HepG2 (cell line): ENCODE results near the gene RYK. TPM values are rescaled to one million over a fixed set of nuclear protein-coding genes. Genes with fewer than 3 reads are reported as not detected.

Experiments used
- ATAC-seq: fragments of 200-7000 bp; cut with Tn5 transposase; 3 replicates; pipeline ENCODE4 v1.9.1; 2020; ENCODE audit warnings: mild to moderate bottlenecking, moderate library complexity
- BruUV-seq: library from RNA; stranded (reverse); fragments of 400-500 nt; replicated peaks from 2 replicates; lab custom pipeline; 2021; lab: Mats Ljungman, UMichigan
- CTCF ChIA-PET: fragments of 300-600 bp; formaldehyde crosslinking; extraction: SDS; loops from one replicate; lab custom pipeline; 2021; ENCODE audit warnings: low total read pairs, inconsistent platforms, low intra/inter-chr PET ratio; lab: Yijun Ruan, JAX
- POLR2A ChIA-PET: fragments of 350-600 bp; sonication (Branson Sonifier 250); formaldehyde crosslinking; loops from one replicate; lab custom pipeline; 2020; ENCODE audit warnings: antibody characterized with exemption, inconsistent platforms; lab: Yijun Ruan, JAX
- DNase-seq: peaks from one replicate; pipeline ENCODE4 v3.0.0-alpha.2; 2015; ENCODE audit warnings: low spot score
- FAIRE-seq: peaks from 3 replicates; lab custom pipeline; 2011; peaks lifted over from hg19 to GRCh38; lab: Jason Lieb, UNC
- H2AFZ ChIP-seq: one replicate; pipeline ENCODE4 v1.6.1; 2011; ENCODE audit warnings: low read length, inconsistent platforms
- H3K27ac ChIP-seq: fragments of 300-600 bp; 3 replicates; pipeline ENCODE4 v1.8.0; 2011; ENCODE audit warnings: mixed run types, mild to moderate bottlenecking, mixed read lengths, low read length, inconsistent platforms; ENCODE audit not compliant: insufficient read depth; ENCODE audit errors: extremely low read length
- H3K27me3 ChIP-seq, 2 experiments: fragments of 200-600 bp in 1 of 2; 2 replicates in 1 of 2; 3 replicates in 1 of 2; pipeline versions ENCODE4 v1.6.0 to v1.8.0; 2011; ENCODE audit warnings: low read length in 2 of 2, mild to moderate bottlenecking in 2 of 2, moderate library complexity in 2 of 2, inconsistent platforms in 1 of 2; ENCODE audit not compliant: insufficient read depth in 2 of 2, control insufficient read depth in 1 of 2
- H3K36me3 ChIP-seq, 2 experiments: fragments of 200-600 bp in 1 of 2; replicated peaks in 1 of 2; 2 replicates in 1 of 2; 3 replicates in 1 of 2; pipeline versions ENCODE4 v1.5.1 to v1.8.0; 2011; ENCODE audit warnings: low read length in 2 of 2, inconsistent platforms in 1 of 2; ENCODE audit not compliant: insufficient read depth in 2 of 2, control insufficient read depth in 1 of 2
- H3K4me1 ChIP-seq: 2 replicates; pipeline ENCODE4 v1.5.1; 2012; ENCODE audit warnings: low read length, inconsistent platforms; ENCODE audit not compliant: insufficient read depth
- H3K4me2 ChIP-seq: 2 replicates; pipeline ENCODE4 v1.6.0; 2011; ENCODE audit warnings: low read depth, low read length, inconsistent platforms
- H3K4me3 ChIP-seq, 3 experiments: fragments of 200-600 bp in 1 of 3; sonication (generic), shearing (Covaris generic) in 1 of 3; replicated peaks in 1 of 3; 2 replicates each; pipeline ENCODE4 v1.5.1; 2011 to 2016; ENCODE audit warnings: low read length in 3 of 3, inconsistent platforms in 2 of 3, low read depth in 2 of 3, mild to moderate bottlenecking in 2 of 3, control low read depth in 1 of 3, mixed read lengths in 1 of 3; ENCODE audit not compliant: insufficient read depth in 1 of 3
- H3K79me2 ChIP-seq: one replicate; pipeline ENCODE4 v1.6.1; 2011; ENCODE audit warnings: low read length, inconsistent platforms; ENCODE audit not compliant: insufficient read depth
- H3K9ac ChIP-seq: 2 replicates; pipeline ENCODE4 v1.6.0; 2011; ENCODE audit warnings: mild to moderate bottlenecking, low read depth, low read length, inconsistent platforms; ENCODE audit not compliant: insufficient read depth
- H3K9me3 ChIP-seq: 2 replicates; pipeline ENCODE4 v1.5.1; 2012; ENCODE audit warnings: mild to moderate bottlenecking, low read length
- H4K20me1 ChIP-seq: 2 replicates; pipeline ENCODE4 v1.6.0; 2011; ENCODE audit warnings: inconsistent platforms, mild to moderate bottlenecking, low read length, moderate library complexity; ENCODE audit not compliant: insufficient read depth
- ARID3A ChIP-seq: IDR thresholded peaks from 2 replicates; pipeline ENCODE4 v1.6.1; 2012; ENCODE audit warnings: low read depth, low read length, improper control_type of control experiment
- ATF4 ChIP-seq, 2 experiments: fragments of 450-650 bp in 1 of 2; sonication (generic) in 1 of 2; formaldehyde crosslinking; IDR thresholded peaks; 2 replicates each; pipeline versions ENCODE4 v1.5.0 to v1.8.0; 2020 to 2022; ENCODE audit warnings: mild to moderate bottlenecking in 1 of 2, missing genetic modification reagents in 1 of 2
- CTCF ChIP-seq: sonication (generic); formaldehyde crosslinking; IDR thresholded peaks from 2 replicates; pipeline ENCODE4 v1.5.0; 2020; ENCODE audit warnings: mild to moderate bottlenecking, missing genetic modification reagents, moderate library complexity
- FOSL2 ChIP-seq: sonication (generic); formaldehyde crosslinking; IDR thresholded peaks from 2 replicates; pipeline ENCODE4 v1.4.0; 2020; ENCODE audit warnings: missing genetic modification reagents
- FOXP4 ChIP-seq: sonication (generic); formaldehyde crosslinking; IDR thresholded peaks from 2 replicates; pipeline ENCODE4 v1.4.0; 2020; ENCODE audit warnings: missing genetic modification reagents
- GATAD2A ChIP-seq: IDR thresholded peaks from 2 replicates; pipeline ENCODE4 v1.6.1; 2016
- GZF1 ChIP-seq: sonication (generic); formaldehyde crosslinking; IDR thresholded peaks from 2 replicates; pipeline ENCODE4 v1.5.1; 2020; ENCODE audit warnings: mild to moderate bottlenecking, missing genetic modification reagents
- MTF2 ChIP-seq: sonication (generic); formaldehyde crosslinking; IDR thresholded peaks from 2 replicates; pipeline ENCODE4 v1.5.0; 2020; ENCODE audit warnings: missing genetic modification reagents, borderline replicate concordance
- NFE2 ChIP-seq: sonication (generic); formaldehyde crosslinking; IDR thresholded peaks from 2 replicates; pipeline ENCODE4 v1.4.0; 2020; ENCODE audit warnings: missing genetic modification reagents
- RFXANK ChIP-seq: IDR thresholded peaks from 2 replicates; pipeline ENCODE4 v1.6.1; 2016
- SIN3B ChIP-seq: fragments of 150-350 bp; IDR thresholded peaks from 2 replicates; pipeline ENCODE4 v1.6.1; 2014; ENCODE audit warnings: low read length
- TBX2 ChIP-seq: sonication (generic); formaldehyde crosslinking; IDR thresholded peaks from 2 replicates; pipeline ENCODE4 v1.5.0; 2020; ENCODE audit warnings: missing genetic modification reagents, mild to moderate bottlenecking, borderline replicate concordance
- TCF7L2 ChIP-seq: IDR thresholded peaks from 2 replicates; pipeline ENCODE4 v1.6.1; 2011; ENCODE audit warnings: mild to moderate bottlenecking, low read depth, low read length, moderate library complexity
- TEAD3 ChIP-seq: optimal IDR thresholded peaks from 2 replicates; pipeline ENCODE3; 2016; ENCODE audit warnings: borderline replicate concordance
- ZNF143 ChIP-seq: sonication (generic); formaldehyde crosslinking; IDR thresholded peaks from 2 replicates; pipeline ENCODE4 v1.4.0; 2020; ENCODE audit warnings: missing genetic modification reagents
- ZNF354B ChIP-seq: sonication (generic); formaldehyde crosslinking; IDR thresholded peaks from 2 replicates; pipeline ENCODE4 v1.8.0; 2022; ENCODE audit warnings: mild to moderate bottlenecking, missing genetic modification reagents
- ZNF629 ChIP-seq: sonication (generic); formaldehyde crosslinking; conservative IDR thresholded peaks from 2 replicates; pipeline ENCODE4 v1.5.0; 2020; ENCODE audit warnings: missing genetic modification reagents
- ZNF678 ChIP-seq: sonication (generic); formaldehyde crosslinking; IDR thresholded peaks from 2 replicates; pipeline ENCODE4 v1.4.0; 2020; ENCODE audit warnings: mild to moderate bottlenecking, missing genetic modification reagents
- WGBS: methylation state at CpG from one replicate; pipeline ENCODE4 v1.1.6; 2017; ENCODE audit warnings: low lambda C conversion rate; 5-methylcytosine and 5-hydroxymethylcytosine counted together
- in situ Hi-C: cut with HindIII; loops from 2 replicates; pipeline ENCODE4 v1.10.0; 2017; ENCODE audit warnings: low pct_unique_long_range_greater_than_20kb; ENCODE audit not compliant: extremely low pct_ligation_motif_present
- intact Hi-C: fragments of 100-400 bp; cut with micrococcal nuclease; formaldehyde crosslinking; loops from one replicate; pipeline ENCODE4 v1.10.0; 2022; ENCODE audit not compliant: unreplicated experiment
- polyA plus RNA-seq, 8 experiments: library from polyadenylated mRNA; depleted of rRNA in 3 of 8; stranded (reverse) in 7 of 8; unstranded in 1 of 8; fragments of >200 nt; fragmentation: Illumina TruSeq in 4 of 8; extraction: Trizol in 4 of 8; gene quantifications; 2 replicates each; pipeline versions ENCODE4 v1.2.1 to v1.2.3, GENCODE V29; 2011 to 2016; ENCODE audit warnings: low read depth in 4 of 8, missing spikeins in 1 of 8, mixed read lengths in 1 of 8; ENCODE audit not compliant: insufficient read depth in 1 of 8
- total RNA-seq, 5 experiments: library from RNA; depleted of rRNA; stranded (reverse); fragments of >200 nt; fragmentation: Illumina TruSeq; extraction: Trizol; gene quantifications; 2 replicates each; pipeline ENCODE4 v1.2.3, GENCODE V29; 2016; ENCODE audit warnings: low read depth in 1 of 5

The RYK gene
- total and polyA plus RNA-seq, 2 of the 13 experiments (the other 11 are each of a cell fraction or from before 2014, with no cell fraction given) = 35.0 to 66.2 TPM

GRCh38 chr3:134212967-134213665 is 37.5 kb downstream of the RYK start:
- POLR2A ChIA-PET = no interaction called here
- 44% methylated on average over 3 of the region's 3 CpGs for whole genome bisulfite sequencing
- TF ChIP-seq ARID3A (no peak), CTCF (CRISPR knock-in tag) (peak; percentile 95), ATF4 (CRISPR knock-in tag; IDR thresholded peaks at IDR 0.05) (no peak), GZF1 (CRISPR knock-in tag) (no peak), RFXANK (CRISPR knock-in tag) (no peak), ZNF629 (no peak), MTF2 (CRISPR knock-in tag) (no peak), FOXP4 (CRISPR knock-in tag) (no peak), ZNF354B (CRISPR knock-in tag) (no peak), ZNF678 (CRISPR knock-in tag) (no peak), FOSL2 (CRISPR knock-in tag) (0 out of 2 replicates have a peak, but pooled peaks have one; percentile 23), TEAD3 (CRISPR knock-in tag) (peak; percentile 96), GATAD2A (CRISPR knock-in tag) (no peak), ZNF143 (CRISPR knock-in tag) (no peak), SIN3B (no peak), NFE2 (no peak), TCF7L2 (no peak), TBX2 (CRISPR knock-in tag) (no peak)

More at GRCh38 chr3:134212967-134213665, 37.5 kb downstream of the RYK start:
- FAIRE-seq (peak; percentile 97), DNase-seq (peak; percentile 66), ATAC-seq (peak; percentile 97)
- Histone ChIP-seq H3K36me3 (peaks cover 6 to 26% of the 10 kb centered on the region in 2 experiments), H3K4me2 (no peak overlapping the region), H3K27me3 (no peaks in the 10 kb centered on the region), H3K4me1 (no peaks in the 10 kb centered on the region), H4K20me1 (peaks cover 11% of the 10 kb centered on the region), H2AFZ (no peak overlapping the region), H3K9ac (no peak overlapping the region), H3K9me3 (no peaks in the 10 kb centered on the region), H3K79me2 (peaks cover 2% of the 10 kb centered on the region), H3K4me3 (no peak overlapping the region), H3K27ac (no peak overlapping the region)
- BruUV-seq = no TSS peak
- CTCF ChIA-PET = interaction anchor here (0.7 to 2.0 kb wide), 7 partner anchors 11 to 283 kb away, joined by 3 to 7 read pairs (median 3); no protein-coding TSS in a partner anchor
- in situ Hi-C loops = loop anchor here (5.0 to 10.0 kb wide), 2 partner anchors 89 to 262 kb away; no protein-coding TSS in a partner anchor
- intact Hi-C loops = loop anchor here (2.0 to 5.0 kb wide), 3 partner anchors 86 to 259 kb away; no protein-coding TSS in a partner anchor
